Lung microvascular endothelial cell (primary cell): ENCODE results near the gene CACNA1B. TPM values are rescaled to one million over a fixed set of nuclear protein-coding genes. Genes with fewer than 3 reads are reported as not detected.
A peak's percentile ranks its signal among the peaks of the same experiment; 100 is the strongest.
"Not testable (repeated sequence)": the region's sequence is repeated elsewhere in the genome, so short reads cannot be mapped to it uniquely, and the experiment has no call there.

ENCODE experiments used
- DNase-seq, 2 donors: peaks; one replicate each; pipeline versions ENCODE4 v3.0.0 to v3.0.0-alpha.2; 2010; ENCODE audit warnings: low read depth in 2 of 2
- total RNA-seq: library from RNA; depleted of rRNA; stranded (reverse); fragments of >200 nt; gene quantifications from 2 replicates; pipeline ENCODE4 v1.2.1, GENCODE V29; 2014

Gene CACNA1B
- total RNA-seq, 1 donor from 2014 or later = under 0.01 TPM

- DNase-seq = no peak
Observed at GRCh38 chr9:138013273-138013672, 135.7 kb downstream of the CACNA1B start.

GRCh38 chr9:138013836-138014562 is 136.4 kb downstream of the CACNA1B start:
- DNase-seq = no peak

- DNase-seq = no peak
Observed at GRCh38 chr9:138014563-138014945, 137.0 kb downstream of the CACNA1B start.

- no peak for DNase-seq
Observed at GRCh38 chr9:138015021-138015829, 137.6 kb downstream of the CACNA1B start.

- DNase-seq = no peak
Observed at GRCh38 chr9:138016406-138017187, 139.0 kb downstream of the CACNA1B start.

GRCh38 chr9:138017200-138017599 is 139.6 kb downstream of the CACNA1B start:
- no peak for DNase-seq

GRCh38 chr9:138019514-138019913 is 141.9 kb downstream of the CACNA1B start:
- not testable (repeated sequence) for DNase-seq

GRCh38 chr9:138020120-138020794 is 142.7 kb downstream of the CACNA1B start:
- no peak for DNase-seq

- no peak for DNase-seq
Observed at GRCh38 chr9:138020795-138021182, 143.2 kb downstream of the CACNA1B start.

GRCh38 chr9:138021251-138022056 is 143.9 kb downstream of the CACNA1B start:
- no peak for DNase-seq

GRCh38 chr9:138022121-138022741 is 144.6 kb downstream of the CACNA1B start:
- DNase-seq = peak in 1 of 2 donors; percentile 16

- DNase-seq = no peak
Observed at GRCh38 chr9:138022756-138023393, 145.3 kb downstream of the CACNA1B start.

- no peak for DNase-seq
Observed at GRCh38 chr9:138023394-138024124, 146.0 kb downstream of the CACNA1B start.

- DNase-seq = no peak
Observed at GRCh38 chr9:138024131-138024530, 146.5 kb downstream of the CACNA1B start.

- DNase-seq = no peak
Observed at GRCh38 chr9:138024831-138025291, 147.3 kb downstream of the CACNA1B start.

- no peak for DNase-seq
Observed at GRCh38 chr9:138025417-138025816, 147.8 kb downstream of the CACNA1B start.

GRCh38 chr9:138025908-138026307 is 148.3 kb downstream of the CACNA1B start:
- no peak for DNase-seq

GRCh38 chr9:138028596-138028995 is 151.0 kb downstream of the CACNA1B start:
- no peak for DNase-seq

GRCh38 chr9:138031186-138031585 is 153.6 kb downstream of the CACNA1B start:
- no peak for DNase-seq
